Measurements from ENCODE around the gene CCNDBP1.
"Not testable (repeated sequence)": the region's sequence is repeated elsewhere in the genome, so short reads cannot be mapped to it uniquely, and the experiment has no call there.

Gene CCNDBP1

GRCh38 chr15:43218908-43219706 is 33.9 kb downstream of the CCNDBP1 start:
- DNase-seq: no peak

GRCh38 chr15:43219929-43220928 is 35.0 kb downstream of the CCNDBP1 start:
- no peak for DNase-seq

- no peak for DNase-seq
Measured at GRCh38 chr15:43220991-43221403, 35.8 kb downstream of the CCNDBP1 start, which contains the start of gene EPB42. Gene EPB42 (minus strand): TSS chr15:43221018. CDS start chr15:43220825, 193 bp downstream.

- DNase-seq: no peak
Measured at GRCh38 chr15:43221422-43221821, 36.2 kb downstream of the CCNDBP1 start.

GRCh38 chr15:43225201-43225949 is 40.2 kb downstream of the CCNDBP1 start:
- DNase-seq: peak; percentile 33

GRCh38 chr15:43225950-43226255 is 40.7 kb downstream of the CCNDBP1 start:
- not testable (repeated sequence) for DNase-seq

- no peak for DNase-seq
Measured at GRCh38 chr15:43226436-43227305, 41.5 kb downstream of the CCNDBP1 start.

GRCh38 chr15:43229977-43230376 is 44.8 kb downstream of the CCNDBP1 start:
- DNase-seq: no peak

GRCh38 chr15:43230640-43231115 is 45.5 kb downstream of the CCNDBP1 start:
- DNase-seq: no peak

- no peak for DNase-seq
Measured at GRCh38 chr15:43232289-43232874, 47.2 kb downstream of the CCNDBP1 start.

- DNase-seq: no peak
Measured at GRCh38 chr15:43235536-43235935, 50.3 kb downstream of the CCNDBP1 start.

- DNase-seq: no peak
Measured at GRCh38 chr15:43237842-43238470, 52.8 kb downstream of the CCNDBP1 start.

GRCh38 chr15:43238671-43239131 is 53.5 kb downstream of the CCNDBP1 start:
- no peak for DNase-seq

GRCh38 chr15:43239732-43240491 is 54.7 kb downstream of the CCNDBP1 start:
- no peak for DNase-seq

- no peak for DNase-seq
Measured at GRCh38 chr15:43241100-43241499, 55.9 kb downstream of the CCNDBP1 start.

- no peak for DNase-seq
Measured at GRCh38 chr15:43242616-43243015, 57.4 kb downstream of the CCNDBP1 start.

GRCh38 chr15:43243020-43243645 is 57.9 kb downstream of the CCNDBP1 start:
- no peak for DNase-seq

- no peak for DNase-seq
Measured at GRCh38 chr15:43244092-43244491, 58.9 kb downstream of the CCNDBP1 start.

- DNase-seq: no peak
Measured at GRCh38 chr15:43246261-43246774, 61.1 kb downstream of the CCNDBP1 start.
